Keratinocyte (primary cell): ENCODE measurements around the gene IL4R. TPM values are rescaled to one million over a fixed set of nuclear protein-coding genes. Genes with fewer than 3 reads are reported as not detected.
"Not testable (repeated sequence)": the region's sequence is repeated elsewhere in the genome, so short reads cannot be mapped to it uniquely, and the experiment has no call there.

Source experiments
- DNase-seq: peaks from one replicate; pipeline ENCODE4 v3.0.0-alpha.2; 2011; ENCODE audit warnings: low read depth, missing footprints, low spot score
- FAIRE-seq: peaks from 2 replicates; lab custom pipeline; 2011; peaks lifted over from hg19 to GRCh38; lab: Jason Lieb, UNC
- H2AFZ ChIP-seq: 2 replicates; pipeline ENCODE4 v1.6.0; 2012; ENCODE audit warnings: low read length, control low read depth, inconsistent platforms; ENCODE audit not compliant: control insufficient read depth
- H3K27ac ChIP-seq: 2 replicates; pipeline ENCODE4 v1.5.1; 2011; ENCODE audit warnings: low read length; ENCODE audit not compliant: control insufficient read depth, insufficient read depth
- H3K27me3 ChIP-seq: 3 replicates; pipeline ENCODE4 v1.6.0; 2011; ENCODE audit warnings: low read length; ENCODE audit not compliant: control insufficient read depth, insufficient read depth; ENCODE audit errors: extremely low read depth
- H3K36me3 ChIP-seq, 2 experiments: 2 replicates in 1 of 2; 3 replicates in 1 of 2; pipeline ENCODE4 v1.5.1; 2011; ENCODE audit warnings: low read length in 2 of 2, mild to moderate bottlenecking in 1 of 2; ENCODE audit not compliant: control insufficient read depth in 2 of 2, insufficient read depth in 2 of 2; ENCODE audit errors: extremely low read depth in 1 of 2
- H3K4me1 ChIP-seq: 3 replicates; pipeline ENCODE4 v1.5.1; 2011; ENCODE audit warnings: low read length; ENCODE audit not compliant: control insufficient read depth, insufficient read depth; ENCODE audit errors: extremely low read depth
- H3K4me2 ChIP-seq: 3 replicates; pipeline ENCODE4 v1.6.0; 2011; ENCODE audit warnings: low read depth, low read length; ENCODE audit not compliant: control insufficient read depth, insufficient read depth; ENCODE audit errors: extremely low read depth
- H3K4me3 ChIP-seq, 3 experiments: fragments of 200-600 bp in 1 of 3; sonication (generic) in 1 of 3; 2 replicates in 2 of 3; 3 replicates in 1 of 3; pipeline ENCODE4 v1.5.1; 2011 to 2016; ENCODE audit warnings: low read length in 3 of 3, mild to moderate bottlenecking in 3 of 3, control low read depth in 2 of 3, inconsistent platforms in 1 of 3, low read depth in 1 of 3, mixed read lengths in 1 of 3, mixed run types in 1 of 3, moderate library complexity in 1 of 3; ENCODE audit not compliant: control insufficient read depth in 2 of 3, insufficient read depth in 2 of 3; ENCODE audit errors: extremely low read depth in 1 of 3
- H3K79me2 ChIP-seq: 2 replicates; pipeline ENCODE4 v1.6.0; 2012; ENCODE audit warnings: low read length; ENCODE audit not compliant: control insufficient read depth, insufficient read depth
- H3K9ac ChIP-seq: 3 replicates; pipeline ENCODE4 v1.6.0; 2011; ENCODE audit warnings: low read length; ENCODE audit not compliant: control insufficient read depth, insufficient read depth; ENCODE audit errors: extremely low read depth
- H3K9me1 ChIP-seq: 3 replicates; pipeline ENCODE4 v1.6.0; 2011; ENCODE audit warnings: low read length; ENCODE audit not compliant: control insufficient read depth, insufficient read depth; ENCODE audit errors: extremely low read depth
- H3K9me3 ChIP-seq: 2 replicates; pipeline ENCODE4 v1.5.1; 2012; ENCODE audit warnings: low read depth, low read length; ENCODE audit not compliant: control insufficient read depth
- H4K20me1 ChIP-seq: 3 replicates; pipeline ENCODE4 v1.6.0; 2011; ENCODE audit warnings: low read length; ENCODE audit not compliant: control insufficient read depth, insufficient read depth; ENCODE audit errors: extremely low read depth
- EZH2 ChIP-seq: IDR thresholded peaks from one replicate; pipeline ENCODE4 v1.6.1; 2012; ENCODE audit warnings: inconsistent platforms, mild to moderate bottlenecking, low read length, moderate library complexity
- dilution Hi-C: fragments of 300-500 bp; cut with MboI; formaldehyde crosslinking; loops from one replicate; pipeline ENCODE4 v1.7.0; 2020; ENCODE audit warnings: low sequenced_read_pairs; ENCODE audit not compliant: extremely low pct_ligation_motif_present
- polyA plus RNA-seq, 5 experiments: library from polyadenylated mRNA; depleted of rRNA in 3 of 5; stranded (reverse) in 3 of 5; stranded (forward) in 1 of 5; unstranded in 1 of 5; fragments of >200 nt; gene quantifications; 1 replicate in 1 of 5; 2 replicates in 3 of 5; 3 replicates in 1 of 5; pipeline versions ENCODE4 v1.2.1 to v1.2.3, GENCODE V29; 2011 to 2012; ENCODE audit warnings: missing spikeins in 2 of 5, low read depth in 1 of 5, low replicate concordance in 1 of 5
- TF ChIP-seq, protein P1 (sequence below), 3 experiments: IDR thresholded peaks in 1 of 3; conservative IDR thresholded peaks in 1 of 3; optimal IDR thresholded peaks in 1 of 3; 2 replicates in 2 of 3; 3 replicates in 1 of 3; pipeline versions ENCODE3 to v1.5.1; 2011; ENCODE audit warnings: low read length in 3 of 3, mild to moderate bottlenecking in 3 of 3, moderate library complexity in 2 of 3, control low read depth in 1 of 3, inconsistent platforms in 1 of 3; ENCODE audit not compliant: insufficient read depth in 2 of 3; ENCODE audit errors: extremely low read depth in 1 of 3

IL4R gene
- polyA plus RNA-seq, 1 donor (not counting 4 experiments of a cell fraction or from before 2014, with no cell fraction given): 60.5 TPM

DNA sequence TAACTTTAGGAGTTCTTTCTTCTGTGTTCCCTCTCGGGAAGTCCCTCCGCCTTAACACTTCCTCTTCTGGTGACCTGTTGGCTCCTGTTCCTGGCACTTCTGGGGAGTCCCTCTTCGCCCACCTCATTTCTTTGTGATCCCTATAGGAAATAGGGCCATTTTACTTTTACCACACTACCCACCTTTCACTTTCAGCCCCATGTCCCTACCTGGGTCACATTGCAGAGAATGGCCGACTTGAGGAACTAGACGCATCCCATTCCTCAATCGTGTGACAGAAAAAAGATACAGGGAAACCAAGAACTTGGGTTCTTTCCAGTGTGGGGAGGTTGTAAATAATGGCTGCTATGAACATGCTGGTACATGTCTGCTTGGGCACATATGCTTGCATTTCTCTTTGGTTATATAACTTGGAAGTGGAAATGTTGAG lies 94.8 kb downstream of the IL4R start:
- dilution Hi-C loops: no loop called here
- no peak overlapping the region for H3K9ac ChIP-seq
- peak overlapping the region; percentile 68 for H2AFZ ChIP-seq
- no peaks in the 10 kb centered on the region for H3K9me3 ChIP-seq
- H3K27ac ChIP-seq: no peak overlapping the region
- no peak overlapping the region for H3K4me3 ChIP-seq
- peak overlapping the region; percentile 22 for H3K4me2 ChIP-seq
- peaks cover 9% of the 10 kb centered on the region for H3K4me1 ChIP-seq
- FAIRE-seq: peak; percentile 60
- TF ChIP-seq EZH2: no peak
- TF ChIP-seq, protein P1, sequence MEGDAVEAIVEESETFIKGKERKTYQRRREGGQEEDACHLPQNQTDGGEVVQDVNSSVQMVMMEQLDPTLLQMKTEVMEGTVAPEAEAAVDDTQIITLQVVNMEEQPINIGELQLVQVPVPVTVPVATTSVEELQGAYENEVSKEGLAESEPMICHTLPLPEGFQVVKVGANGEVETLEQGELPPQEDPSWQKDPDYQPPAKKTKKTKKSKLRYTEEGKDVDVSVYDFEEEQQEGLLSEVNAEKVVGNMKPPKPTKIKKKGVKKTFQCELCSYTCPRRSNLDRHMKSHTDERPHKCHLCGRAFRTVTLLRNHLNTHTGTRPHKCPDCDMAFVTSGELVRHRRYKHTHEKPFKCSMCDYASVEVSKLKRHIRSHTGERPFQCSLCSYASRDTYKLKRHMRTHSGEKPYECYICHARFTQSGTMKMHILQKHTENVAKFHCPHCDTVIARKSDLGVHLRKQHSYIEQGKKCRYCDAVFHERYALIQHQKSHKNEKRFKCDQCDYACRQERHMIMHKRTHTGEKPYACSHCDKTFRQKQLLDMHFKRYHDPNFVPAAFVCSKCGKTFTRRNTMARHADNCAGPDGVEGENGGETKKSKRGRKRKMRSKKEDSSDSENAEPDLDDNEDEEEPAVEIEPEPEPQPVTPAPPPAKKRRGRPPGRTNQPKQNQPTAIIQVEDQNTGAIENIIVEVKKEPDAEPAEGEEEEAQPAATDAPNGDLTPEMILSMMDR (optimal IDR thresholded peaks at IDR 0.05 in 1 of 3, IDR thresholded peaks at IDR 0.05 in 1 of 3, conservative IDR thresholded peaks at IDR 0.05 in 1 of 3; ENCODE audit: extremely low read depth in 1 of 3, insufficient read depth in 2 of 3, low read length in 3 of 3): no peak
- no peak for DNase-seq
- no peaks in the 10 kb centered on the region for H3K9me1 ChIP-seq
- no peaks in the 10 kb centered on the region for H3K79me2 ChIP-seq
- peaks cover 10% of the 10 kb centered on the region for H3K27me3 ChIP-seq
- H3K36me3 ChIP-seq: no peaks in the 10 kb centered on the region
- H4K20me1 ChIP-seq: no peaks in the 10 kb centered on the region

DNA sequence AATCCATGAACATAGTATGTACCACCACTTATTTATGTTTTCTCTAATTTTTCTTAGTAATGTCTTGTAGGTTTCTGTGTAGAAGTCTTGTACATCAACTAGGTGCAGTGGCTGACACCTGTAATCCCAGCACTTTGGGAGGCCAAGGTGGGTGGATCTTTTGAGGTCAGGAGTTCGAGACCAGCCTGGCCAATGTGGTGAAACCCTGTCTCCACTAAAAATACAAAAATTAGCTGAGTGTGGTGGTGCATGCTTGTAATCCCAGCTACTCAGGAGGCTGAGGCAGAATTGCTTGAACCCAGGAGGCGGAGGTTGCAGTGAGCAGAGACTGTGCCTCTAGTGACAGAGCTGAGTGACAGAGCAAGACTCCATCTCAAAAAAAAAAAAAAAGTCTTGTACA lies 96.2 kb downstream of the IL4R start:
- H3K79me2 ChIP-seq, H3K4me1 ChIP-seq, FAIRE-seq, H3K4me3 ChIP-seq, H4K20me1 ChIP-seq, H3K4me2 ChIP-seq, dilution Hi-C loops, H3K9me3 ChIP-seq, DNase-seq, H2AFZ ChIP-seq, H3K36me3 ChIP-seq, H3K27me3 ChIP-seq, H3K27ac ChIP-seq, H3K9me1 ChIP-seq, H3K9ac ChIP-seq: not testable (repeated sequence)

DNA sequence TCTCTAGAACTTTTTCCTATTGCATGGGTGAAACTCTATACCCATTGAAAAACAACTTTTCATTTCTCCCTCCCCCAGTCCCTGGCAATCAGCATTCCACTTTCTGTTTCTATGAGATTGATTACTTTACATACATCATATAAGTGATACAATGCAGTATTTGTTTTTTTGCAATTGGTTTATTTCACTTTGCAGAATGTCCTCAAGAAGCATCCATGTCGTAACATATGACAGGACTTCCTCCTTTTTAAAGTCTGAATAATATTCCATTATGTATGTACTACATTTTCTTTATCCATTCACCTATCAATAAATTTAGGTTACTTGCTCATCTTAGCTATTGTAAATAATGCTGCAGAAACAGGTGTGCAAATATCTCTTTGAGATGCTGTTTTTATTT lies 97.0 kb downstream of the IL4R start:
- no peaks in the 10 kb centered on the region for H3K9me1 ChIP-seq
- dilution Hi-C loops: no loop called here
- H3K27ac ChIP-seq: no peak overlapping the region
- FAIRE-seq (no peak), DNase-seq (no peak)
- no peaks in the 10 kb centered on the region for H3K9me3 ChIP-seq
- H3K4me2 ChIP-seq: no peak overlapping the region
- TF ChIP-seq, protein P1 (optimal IDR thresholded peaks at IDR 0.05 in 1 of 3, IDR thresholded peaks at IDR 0.05 in 1 of 3, conservative IDR thresholded peaks at IDR 0.05 in 1 of 3; ENCODE audit: extremely low read depth in 1 of 3, insufficient read depth in 2 of 3, low read length in 3 of 3): no peak
- no peak for TF ChIP-seq EZH2
- no peaks in the 10 kb centered on the region for H3K79me2 ChIP-seq
- H3K27me3 ChIP-seq: no peaks in the 10 kb centered on the region
- no peak overlapping the region for H2AFZ ChIP-seq
- no peak overlapping the region for H3K4me3 ChIP-seq
- H3K4me1 ChIP-seq: peaks cover 9% of the 10 kb centered on the region
- H4K20me1 ChIP-seq: no peaks in the 10 kb centered on the region
- no peaks in the 10 kb centered on the region for H3K36me3 ChIP-seq
- no peak overlapping the region for H3K9ac ChIP-seq
